GM12874 (cell line): ENCODE measurements around the gene SYCP2.
A peak's percentile ranks its signal among the peaks of the same experiment; 100 is the strongest.

Experiments used
- TF ChIP-seq, protein P1 (sequence below): IDR thresholded peaks from 2 replicates; pipeline ENCODE4 v1.5.1; 2011; ENCODE audit warnings: low read depth, mild to moderate bottlenecking, control low read depth, low read length, moderate library complexity; ENCODE audit not compliant: insufficient read depth

SYCP2 gene

GRCh38 chr20:59936409-59936808 lies 3.0 kb upstream of the SYCP2 start:
- TF ChIP-seq, protein P1, sequence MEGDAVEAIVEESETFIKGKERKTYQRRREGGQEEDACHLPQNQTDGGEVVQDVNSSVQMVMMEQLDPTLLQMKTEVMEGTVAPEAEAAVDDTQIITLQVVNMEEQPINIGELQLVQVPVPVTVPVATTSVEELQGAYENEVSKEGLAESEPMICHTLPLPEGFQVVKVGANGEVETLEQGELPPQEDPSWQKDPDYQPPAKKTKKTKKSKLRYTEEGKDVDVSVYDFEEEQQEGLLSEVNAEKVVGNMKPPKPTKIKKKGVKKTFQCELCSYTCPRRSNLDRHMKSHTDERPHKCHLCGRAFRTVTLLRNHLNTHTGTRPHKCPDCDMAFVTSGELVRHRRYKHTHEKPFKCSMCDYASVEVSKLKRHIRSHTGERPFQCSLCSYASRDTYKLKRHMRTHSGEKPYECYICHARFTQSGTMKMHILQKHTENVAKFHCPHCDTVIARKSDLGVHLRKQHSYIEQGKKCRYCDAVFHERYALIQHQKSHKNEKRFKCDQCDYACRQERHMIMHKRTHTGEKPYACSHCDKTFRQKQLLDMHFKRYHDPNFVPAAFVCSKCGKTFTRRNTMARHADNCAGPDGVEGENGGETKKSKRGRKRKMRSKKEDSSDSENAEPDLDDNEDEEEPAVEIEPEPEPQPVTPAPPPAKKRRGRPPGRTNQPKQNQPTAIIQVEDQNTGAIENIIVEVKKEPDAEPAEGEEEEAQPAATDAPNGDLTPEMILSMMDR = no peak

- TF ChIP-seq, protein P1 = no peak
These were observed 2.2 kb upstream of the SYCP2 start for GRCh38 chr20:59935457-59936185.

- TF ChIP-seq, protein P1 = peak; percentile 94
These were observed 580 bp upstream of the SYCP2 start for GRCh38 chr20:59933849-59934585.

DNA sequence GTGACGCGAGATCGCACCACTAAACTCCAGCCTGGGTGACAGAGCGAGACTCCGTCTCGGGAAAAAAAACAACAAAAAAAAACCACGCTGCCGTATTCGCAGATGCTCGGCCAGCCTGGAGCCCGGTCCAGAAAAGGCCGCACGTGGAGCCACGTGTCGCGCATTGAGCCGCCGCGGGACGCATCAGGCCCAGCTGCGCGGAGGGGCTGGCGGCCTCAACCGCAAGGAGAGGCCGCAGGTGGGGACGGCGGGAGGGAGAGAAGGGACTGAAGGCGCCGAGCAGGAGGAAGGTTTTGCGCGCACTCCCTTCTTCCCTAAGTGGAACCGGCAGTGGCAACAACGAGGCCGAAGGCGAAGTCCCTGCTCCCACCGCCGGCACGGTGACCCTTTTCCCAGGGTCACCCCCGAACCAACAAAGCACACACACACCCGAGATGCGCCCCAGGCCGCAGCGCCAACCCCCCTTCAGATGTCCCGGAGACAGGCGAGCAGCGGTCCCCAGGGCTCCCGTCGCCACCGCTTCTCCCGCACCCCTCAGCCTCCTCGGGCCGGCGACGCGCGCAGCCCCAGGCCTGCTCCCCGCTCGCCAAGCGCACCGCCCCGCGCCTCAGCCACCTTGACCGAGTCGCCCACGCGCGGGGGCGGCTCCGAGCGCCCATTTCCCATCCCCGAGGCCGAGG lies 681 bp downstream of the SYCP2 start:
- TF ChIP-seq, protein P1 = no peak

DNA sequence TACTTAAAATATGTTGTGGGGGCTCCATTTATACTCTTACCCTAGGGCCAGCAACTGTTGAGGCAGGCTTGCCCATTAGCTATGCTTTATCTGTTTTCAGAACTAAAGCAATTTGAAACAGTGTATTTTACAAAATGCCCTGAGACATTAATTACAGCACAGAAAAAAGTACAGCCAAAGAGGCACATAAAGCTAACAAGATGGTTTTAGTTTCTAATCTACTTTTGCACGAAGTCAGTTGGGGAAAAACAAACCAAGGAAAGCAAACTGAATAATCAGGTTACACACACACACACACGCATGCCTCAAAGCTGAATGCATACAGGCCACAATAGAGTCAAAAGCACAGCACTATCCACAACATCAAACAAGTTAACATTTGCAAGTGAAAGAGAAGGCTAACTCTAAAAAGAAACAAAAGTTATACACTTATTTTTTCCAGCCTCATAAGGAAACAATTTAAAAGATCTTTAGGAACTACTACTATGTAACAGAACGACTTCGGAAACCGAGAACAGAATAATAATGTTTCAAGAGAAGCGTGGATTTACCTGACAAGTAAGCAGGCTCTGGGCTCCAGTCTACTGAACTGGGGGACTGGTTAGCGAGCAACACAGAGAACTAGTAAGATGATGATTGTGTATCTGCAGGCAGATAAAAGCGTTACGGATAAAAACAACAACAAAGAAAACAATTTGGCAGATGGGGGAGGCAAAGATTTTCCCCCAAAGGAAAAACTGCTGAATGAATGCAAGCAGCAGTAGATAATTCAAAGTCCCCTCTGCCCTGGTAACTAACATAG lies 1.7 kb downstream of the SYCP2 start:
- TF ChIP-seq, protein P1 = no peak

- TF ChIP-seq, protein P1 = no peak
These were observed 7.5 kb downstream of the SYCP2 start for GRCh38 chr20:59925899-59926298.

DNA sequence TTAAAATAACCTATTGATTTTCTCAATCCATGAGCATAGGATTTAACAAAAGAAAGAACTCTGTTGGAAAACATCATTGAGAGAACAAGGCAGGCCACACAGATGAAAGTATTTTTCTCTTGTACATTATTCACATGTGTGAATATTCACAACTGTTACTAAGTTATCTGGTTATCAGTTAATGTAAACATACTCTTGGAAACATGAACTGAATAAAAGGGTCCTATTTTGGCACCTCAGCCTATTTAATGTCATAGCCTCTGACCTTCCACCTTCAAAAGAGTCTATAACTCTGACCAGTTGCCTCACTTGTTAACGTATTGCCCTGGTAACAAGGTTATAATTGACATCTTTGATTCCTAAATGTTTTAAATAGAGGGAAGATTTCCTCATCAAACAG lies 8.1 kb downstream of the SYCP2 start:
- TF ChIP-seq, protein P1 = no peak
